HFF-Myc (cell line): ENCODE measurements around the gene SNRPB2.
A peak's percentile ranks its signal among the peaks of the same experiment; 100 is the strongest.

Source experiments
- DNase-seq: peaks from one replicate; pipeline ENCODE4 v3.0.0-alpha.2; 2011; ENCODE audit warnings: low read depth; ENCODE audit errors: extremely low read depth
- H3K4me3 ChIP-seq: replicated peaks from 2 replicates; pipeline ENCODE4 v1.5.1; 2011; ENCODE audit warnings: low read depth, mild to moderate bottlenecking, control low read depth, low read length
- CTCF ChIP-seq: IDR thresholded peaks from 2 replicates; pipeline ENCODE4 v1.5.1; 2012; ENCODE audit warnings: mild to moderate bottlenecking, low read depth, low read length, control low read depth; ENCODE audit errors: missing control alignments

Gene SNRPB2

GRCh38 chr20:16758454-16759180, 28.8 kb downstream of the SNRPB2 start:
- no peak for DNase-seq
- H3K4me3 ChIP-seq: no peak overlapping the region
- TF ChIP-seq CTCF: no peak

- H3K4me3 ChIP-seq: no peak overlapping the region
- no peak for DNase-seq
- no peak for TF ChIP-seq CTCF
These were observed 29.3 kb downstream of the SNRPB2 start for GRCh38 chr20:16759181-16759563.

GRCh38 chr20:16760431-16761304, 30.8 kb downstream of the SNRPB2 start:
- no peak for TF ChIP-seq CTCF
- H3K4me3 ChIP-seq: no peak overlapping the region
- no peak for DNase-seq

GRCh38 chr20:16761305-16761829, 31.5 kb downstream of the SNRPB2 start:
- H3K4me3 ChIP-seq: no peak overlapping the region
- DNase-seq: peak; percentile 44
- TF ChIP-seq CTCF: peak; percentile 70

- DNase-seq: no peak
- no peak overlapping the region for H3K4me3 ChIP-seq
- no peak for TF ChIP-seq CTCF
These were observed 34.7 kb downstream of the SNRPB2 start for GRCh38 chr20:16764560-16764959.

- no peak for TF ChIP-seq CTCF
- DNase-seq: peak; percentile 11
- H3K4me3 ChIP-seq: no peak overlapping the region
These were observed 41.4 kb downstream of the SNRPB2 start for GRCh38 chr20:16771213-16771612.
